Stimulated activated naive CD4-positive, alpha-beta T cell treated with Interleukin-2 at 50 U/mL for 16 hours (primary cell): ENCODE data around the gene GNAZ.

Source experiments
- DNase-seq: peaks from one replicate; lab custom pipeline; 2025; lab: John Stamatoyannopoulos, UW

Gene GNAZ

DNA sequence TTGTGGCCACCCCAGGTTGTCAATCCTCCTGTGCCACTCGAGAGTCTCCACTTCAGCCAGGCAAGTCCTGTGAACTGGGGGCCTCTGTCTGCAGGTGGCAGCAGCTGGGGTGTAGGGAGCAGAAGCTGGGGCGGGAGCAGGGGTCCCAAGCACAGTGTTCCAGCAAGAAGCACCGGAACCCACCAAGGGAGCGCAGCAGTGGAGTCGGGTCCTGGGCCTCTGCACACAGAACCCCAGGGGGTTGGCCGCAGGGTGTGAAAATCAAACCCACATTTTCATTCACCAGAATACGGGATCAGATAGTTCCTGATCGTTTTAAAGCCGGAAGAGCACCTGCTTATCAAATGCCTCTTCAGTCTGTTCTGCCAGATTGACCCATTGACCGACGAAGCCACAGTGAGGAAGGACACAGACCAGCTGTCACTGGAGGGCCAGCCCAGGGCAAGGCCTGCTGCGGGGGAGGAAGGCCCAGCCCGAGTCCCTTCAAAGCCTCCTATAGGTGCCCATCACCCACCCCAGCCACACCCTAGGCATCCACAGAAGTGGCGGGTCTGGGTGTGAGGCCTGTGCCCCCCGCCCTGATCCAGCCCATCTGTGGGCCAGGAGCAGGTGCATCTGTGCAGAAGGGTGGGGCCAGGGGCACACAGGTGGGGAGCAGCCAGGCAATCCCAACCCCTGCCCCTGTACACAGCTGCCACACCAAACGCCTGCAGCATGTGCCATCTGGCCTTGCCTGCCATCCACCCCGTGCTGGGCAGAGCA, 37.3 kb downstream of the GNAZ start:
- no peak for DNase-seq

GRCh38 chr22:23108249-23109078, 38.1 kb downstream of the GNAZ start:
- no peak for DNase-seq

DNA sequence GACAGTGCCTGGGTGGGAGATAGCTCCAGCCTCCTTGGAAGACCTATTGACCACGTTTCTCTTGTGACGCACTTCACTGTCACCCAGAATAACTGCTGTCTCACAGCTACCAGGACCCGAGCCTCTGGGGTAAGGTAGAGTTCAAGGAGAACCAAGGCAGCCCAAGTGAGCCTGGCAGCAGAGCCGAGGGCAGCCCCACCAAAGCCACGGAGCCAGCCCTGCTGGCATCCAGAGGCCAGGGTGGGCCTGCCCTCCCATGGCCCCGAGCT, 38.7 kb downstream of the GNAZ start:
- no peak for DNase-seq

- DNase-seq = no peak
Observed at GRCh38 chr22:23109441-23109978, 39.2 kb downstream of the GNAZ start.

DNA sequence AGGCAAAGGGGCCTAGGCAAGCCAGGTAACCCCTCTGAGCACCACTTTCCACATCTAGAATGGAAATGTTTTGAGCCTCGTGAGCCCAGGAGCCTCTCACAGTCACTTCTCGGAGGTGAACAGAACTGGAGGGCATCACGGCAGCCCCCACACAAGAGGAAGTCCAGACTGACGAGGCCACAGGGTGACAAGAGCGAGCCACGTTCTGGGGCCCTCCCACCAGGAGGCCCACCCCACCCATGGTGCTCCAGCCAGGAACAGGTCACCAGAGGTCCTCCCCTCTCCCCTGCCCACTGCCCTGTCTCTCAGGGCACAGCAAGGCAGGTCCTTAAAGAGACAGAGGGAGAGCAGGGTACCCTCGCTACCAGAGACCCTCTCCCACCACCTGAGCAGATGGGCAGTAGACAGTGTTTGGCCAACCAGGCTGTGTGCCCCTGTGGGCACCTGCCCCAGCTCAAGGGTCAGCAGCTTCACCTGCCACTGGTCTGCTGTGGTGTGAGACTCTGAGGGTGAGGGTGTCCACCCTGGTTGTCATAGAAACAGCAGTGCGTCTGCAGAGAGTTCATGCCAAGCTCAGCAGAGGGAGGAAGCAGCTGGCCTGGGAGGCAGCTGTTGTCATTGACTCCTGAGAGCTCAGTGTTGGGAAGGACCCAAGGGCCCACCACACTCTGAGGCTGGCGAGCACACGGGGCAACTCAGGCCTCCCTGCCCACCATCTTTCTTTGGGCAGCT, 40.0 kb downstream of the GNAZ start:
- DNase-seq = no peak

- DNase-seq = no peak
Observed at GRCh38 chr22:23110922-23111527, 40.7 kb downstream of the GNAZ start.

DNA sequence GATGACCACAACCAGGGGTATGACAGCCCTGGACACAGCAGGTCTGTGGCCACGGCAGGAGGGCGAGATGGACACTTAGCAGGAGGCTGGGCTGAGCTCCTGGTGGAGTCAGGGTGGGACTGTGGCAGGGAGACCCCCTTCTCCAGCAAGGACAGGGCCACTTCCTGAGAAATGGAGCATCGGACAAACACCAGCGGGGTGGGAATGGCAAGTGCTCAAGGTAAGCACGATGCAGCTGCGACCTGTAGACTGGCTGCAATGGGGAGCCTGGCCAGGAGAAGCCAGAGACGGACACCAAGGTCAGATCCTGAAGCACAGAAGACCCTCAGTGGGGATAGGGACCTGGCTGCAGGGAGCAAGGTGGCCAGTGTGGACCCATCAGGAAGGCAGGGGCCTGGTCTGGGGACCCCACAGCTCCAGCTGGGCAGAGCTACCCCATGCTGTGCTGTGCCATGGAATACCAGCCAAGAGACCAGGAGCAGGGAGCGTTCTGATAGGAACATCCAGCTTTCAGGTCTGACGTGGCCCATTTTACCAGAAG, 42.2 kb downstream of the GNAZ start:
- DNase-seq = no peak

GRCh38 chr22:23113067-23113846, 42.9 kb downstream of the GNAZ start:
- DNase-seq = no peak

DNA sequence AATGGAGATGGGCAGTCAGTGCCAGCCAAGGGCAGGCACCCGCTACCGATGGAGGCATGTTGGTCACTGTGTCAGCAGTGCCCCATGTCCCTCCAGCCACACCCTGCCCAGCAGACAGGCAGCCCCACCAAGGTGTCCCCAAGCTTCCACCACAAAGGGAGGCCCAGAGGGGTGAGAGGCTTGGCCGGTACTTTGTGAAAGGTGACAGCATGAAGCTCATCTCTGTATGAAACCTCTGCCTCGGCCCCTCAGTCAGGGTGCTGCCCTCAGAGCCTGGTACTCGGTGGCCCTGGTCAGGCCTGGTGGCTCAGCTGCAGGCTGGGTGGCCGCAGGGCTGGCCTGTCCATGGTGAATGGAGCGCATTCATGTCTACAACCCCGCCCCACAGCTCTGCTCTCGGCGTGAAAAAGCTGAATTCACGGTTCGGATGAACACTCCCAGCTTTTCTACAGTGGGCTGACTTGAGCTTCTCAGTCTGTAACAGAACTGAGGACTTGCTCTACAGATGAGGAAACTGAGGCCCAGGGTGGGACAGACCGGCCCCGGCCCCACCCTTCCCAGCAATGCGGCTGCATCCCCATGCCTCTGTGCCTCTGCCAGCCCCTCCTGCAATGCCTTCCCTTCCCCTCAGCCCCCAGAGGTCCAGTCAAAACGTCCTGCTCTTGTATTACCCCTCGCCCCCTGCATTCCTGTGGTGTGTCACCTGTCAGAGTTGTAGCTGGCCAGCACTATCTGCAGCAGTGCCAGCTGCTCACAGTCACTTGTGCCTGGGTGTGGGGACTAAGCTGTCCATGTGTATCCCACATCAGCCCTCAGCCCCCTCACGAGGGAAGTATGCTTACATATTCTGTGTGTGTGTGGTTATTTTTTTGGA, 43.8 kb downstream of the GNAZ start:
- DNase-seq = no peak

GRCh38 chr22:23114721-23115020, 44.4 kb downstream of the GNAZ start:
- DNase-seq = no peak

GRCh38 chr22:23115369-23115768, 45.0 kb downstream of the GNAZ start:
- DNase-seq = no peak

GRCh38 chr22:23115825-23116494, 45.6 kb downstream of the GNAZ start:
- DNase-seq = no peak

DNA sequence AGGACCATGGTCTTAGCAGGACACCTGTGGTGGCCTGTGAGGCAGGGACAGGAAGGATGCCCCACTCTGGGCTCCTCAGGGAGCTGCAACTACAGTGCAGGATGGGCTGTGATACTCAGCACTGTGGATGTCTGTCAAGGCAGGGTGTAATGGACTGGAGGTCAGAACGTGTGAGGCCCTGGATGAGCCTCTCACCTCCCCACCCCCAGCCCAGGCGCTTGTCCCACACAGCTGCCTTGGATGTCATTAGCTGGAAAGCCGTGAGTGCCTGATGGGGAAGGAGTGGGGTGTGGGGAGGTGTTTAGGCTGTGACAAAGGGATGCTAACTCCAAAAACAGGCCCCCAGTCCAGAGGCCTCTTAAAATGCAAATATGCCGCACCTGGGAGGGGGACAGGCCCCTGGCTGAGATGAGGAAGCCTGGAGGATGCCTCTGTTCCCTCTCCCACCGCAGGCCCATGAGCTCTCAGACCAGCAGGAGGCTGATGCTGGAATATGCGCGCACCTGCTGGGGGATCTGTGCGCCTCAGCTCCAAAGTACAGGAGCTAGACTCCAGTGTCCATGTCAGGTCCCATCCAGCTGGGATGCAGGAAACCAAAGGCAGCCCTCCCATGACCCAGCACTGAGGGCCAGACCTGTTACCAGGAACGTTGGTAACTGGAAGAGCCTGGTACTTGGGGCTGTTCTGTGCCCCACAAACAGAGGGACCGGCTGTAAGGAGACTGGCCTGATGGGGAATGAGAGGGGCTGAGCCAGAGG, 46.4 kb downstream of the GNAZ start:
- DNase-seq = no peak

- DNase-seq = no peak
Observed at GRCh38 chr22:23117275-23117674, 47.0 kb downstream of the GNAZ start.

DNA sequence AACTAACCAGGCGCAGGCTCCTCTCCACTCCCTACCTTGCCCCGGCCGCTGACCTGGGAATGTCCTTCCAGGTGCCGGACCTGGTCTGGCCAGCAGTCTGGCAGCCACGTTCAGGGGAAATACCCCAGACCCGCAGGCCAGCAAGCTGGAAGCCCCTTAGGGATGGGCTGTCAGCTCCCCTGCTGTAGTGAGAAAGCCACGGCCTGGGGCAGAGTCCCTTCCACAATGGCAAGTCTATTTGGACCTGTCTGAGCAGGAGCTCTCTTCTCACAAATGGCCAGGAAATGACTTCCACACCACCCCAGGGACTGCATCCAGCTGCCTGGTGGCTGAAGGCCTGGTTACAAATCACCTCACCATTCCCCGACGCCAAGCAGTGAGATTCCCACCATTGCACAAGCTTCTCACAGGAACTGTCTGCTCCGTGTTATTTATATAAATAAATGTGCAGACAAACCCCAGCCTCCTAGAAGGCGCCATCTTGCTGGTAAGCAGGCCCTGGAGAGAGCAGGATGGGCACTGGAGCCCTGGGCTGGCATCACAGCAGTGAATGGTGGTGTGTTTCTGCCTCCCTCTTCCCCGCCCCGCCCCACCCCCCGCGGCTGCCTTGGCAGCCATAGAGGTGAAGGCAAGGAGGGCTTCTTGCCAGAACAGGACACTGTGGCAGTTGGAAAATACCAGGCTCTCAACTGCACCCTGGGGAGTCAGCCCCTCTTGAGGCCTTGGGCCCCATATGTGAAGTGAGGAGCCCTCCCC, 47.8 kb downstream of the GNAZ start:
- DNase-seq = no peak

DNA sequence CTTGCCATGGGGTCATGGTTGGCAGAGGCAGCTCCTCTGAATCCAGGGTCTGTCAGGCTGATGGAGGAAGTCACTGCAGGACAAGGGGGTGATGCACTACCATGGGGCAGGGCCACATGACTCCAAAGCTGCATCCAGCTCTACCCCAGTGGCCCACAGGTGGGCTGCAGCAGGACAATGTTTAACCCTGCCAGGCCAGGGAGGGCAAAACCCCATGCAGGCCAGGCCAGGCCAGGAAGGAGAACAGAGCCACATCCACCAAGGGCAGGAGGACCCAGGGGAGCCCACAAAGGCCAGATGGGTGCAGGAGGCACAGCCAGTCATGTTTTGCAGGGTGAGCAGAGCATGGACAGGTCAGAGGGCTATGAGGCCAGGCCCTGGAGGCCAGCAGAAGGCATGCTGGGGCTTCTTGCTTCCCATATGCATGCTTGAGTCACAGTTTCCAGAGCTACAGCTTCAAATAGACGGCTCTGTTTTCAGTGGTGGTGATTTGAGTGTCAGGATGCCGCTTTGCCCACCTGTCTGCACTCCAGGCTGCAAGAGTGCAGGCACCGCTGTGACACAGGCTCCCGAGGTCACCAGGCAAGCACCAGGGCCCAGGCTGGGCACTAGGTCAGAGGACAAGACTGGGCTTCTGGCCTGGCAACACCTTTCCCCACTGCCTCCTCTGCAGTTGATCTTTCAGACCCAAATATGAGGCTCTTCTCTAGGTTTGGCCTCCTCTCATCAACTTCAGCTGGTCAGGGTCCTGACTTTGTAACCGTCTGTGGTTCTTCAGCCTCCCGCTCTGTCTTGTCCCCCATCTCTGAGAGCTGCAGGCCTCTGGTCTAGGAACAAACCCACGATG, 48.6 kb downstream of the GNAZ start:
- no peak for DNase-seq
